ENCODE results near the gene CEACAM8.

DNA sequence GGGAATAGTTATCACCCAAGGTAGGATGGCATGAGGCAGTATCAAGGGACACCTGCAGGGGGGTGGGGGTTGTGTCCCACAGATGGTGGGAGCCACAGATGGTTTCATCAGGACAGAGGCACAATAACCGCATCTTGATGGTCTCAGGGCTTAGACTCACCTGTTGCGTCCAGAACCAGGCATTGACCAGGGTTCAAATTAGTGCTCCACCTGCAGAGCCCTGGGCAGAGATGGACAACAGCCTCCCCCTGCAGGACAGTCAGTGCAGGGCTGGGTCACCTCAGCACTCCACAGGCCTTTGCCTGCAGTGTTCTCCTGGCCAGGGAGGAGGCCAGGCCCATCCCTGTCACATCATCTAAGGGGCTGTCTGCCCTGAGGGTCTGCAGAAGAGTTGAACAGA is 51.9 kb downstream of the CEACAM8 start:
- TF ChIP-seq, protein P1, sequence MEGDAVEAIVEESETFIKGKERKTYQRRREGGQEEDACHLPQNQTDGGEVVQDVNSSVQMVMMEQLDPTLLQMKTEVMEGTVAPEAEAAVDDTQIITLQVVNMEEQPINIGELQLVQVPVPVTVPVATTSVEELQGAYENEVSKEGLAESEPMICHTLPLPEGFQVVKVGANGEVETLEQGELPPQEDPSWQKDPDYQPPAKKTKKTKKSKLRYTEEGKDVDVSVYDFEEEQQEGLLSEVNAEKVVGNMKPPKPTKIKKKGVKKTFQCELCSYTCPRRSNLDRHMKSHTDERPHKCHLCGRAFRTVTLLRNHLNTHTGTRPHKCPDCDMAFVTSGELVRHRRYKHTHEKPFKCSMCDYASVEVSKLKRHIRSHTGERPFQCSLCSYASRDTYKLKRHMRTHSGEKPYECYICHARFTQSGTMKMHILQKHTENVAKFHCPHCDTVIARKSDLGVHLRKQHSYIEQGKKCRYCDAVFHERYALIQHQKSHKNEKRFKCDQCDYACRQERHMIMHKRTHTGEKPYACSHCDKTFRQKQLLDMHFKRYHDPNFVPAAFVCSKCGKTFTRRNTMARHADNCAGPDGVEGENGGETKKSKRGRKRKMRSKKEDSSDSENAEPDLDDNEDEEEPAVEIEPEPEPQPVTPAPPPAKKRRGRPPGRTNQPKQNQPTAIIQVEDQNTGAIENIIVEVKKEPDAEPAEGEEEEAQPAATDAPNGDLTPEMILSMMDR (conservative IDR thresholded peaks at IDR 0.05; ENCODE audit: low read length) = no peak
- TF ChIP-seq EZH2phosphoT487 (IDR thresholded peaks at IDR 0.05; ENCODE audit: borderline replicate concordance, low read depth, low read length) = no peak
